Measurements from ENCODE around the gene ERBB4.

The ERBB4 gene

DNA sequence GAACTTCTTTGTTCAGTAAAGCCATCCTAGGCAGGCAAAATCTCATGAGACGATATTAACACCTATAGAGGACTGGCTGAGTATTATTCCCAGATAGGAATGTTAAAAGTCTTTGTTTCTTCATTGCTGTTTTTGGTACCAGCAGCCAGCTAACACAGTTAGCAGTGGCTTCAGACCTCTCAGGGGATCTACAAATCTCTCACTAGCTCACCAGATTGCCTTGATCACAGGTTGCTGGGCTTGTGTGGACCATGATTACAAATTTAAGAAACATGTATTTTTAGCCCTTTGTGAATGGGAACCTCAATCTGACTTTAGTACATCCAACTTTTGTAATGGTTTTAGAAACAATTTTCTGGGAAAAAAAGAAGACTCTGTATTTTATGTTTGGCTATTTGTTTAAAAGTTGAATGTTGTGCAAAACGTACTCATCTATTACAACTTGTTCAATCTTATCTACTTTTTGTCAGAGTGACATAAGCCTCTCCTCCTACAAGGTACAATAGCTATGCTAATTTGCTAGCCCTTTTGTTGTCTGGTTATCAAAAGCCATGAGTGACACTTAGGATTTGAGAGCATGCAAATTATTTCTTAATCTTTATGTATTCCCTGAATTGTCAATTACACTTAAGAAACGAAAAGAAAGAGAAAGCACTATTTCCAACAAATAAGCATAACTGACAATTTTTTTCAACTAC is 693.1 kb downstream of the ERBB4 start:
- H3K4me3 ChIP-seq (ENCODE audit: low read length): no peak overlapping the region
- no peak for DNase-seq (ENCODE audit: low read depth, low spot score)

DNA sequence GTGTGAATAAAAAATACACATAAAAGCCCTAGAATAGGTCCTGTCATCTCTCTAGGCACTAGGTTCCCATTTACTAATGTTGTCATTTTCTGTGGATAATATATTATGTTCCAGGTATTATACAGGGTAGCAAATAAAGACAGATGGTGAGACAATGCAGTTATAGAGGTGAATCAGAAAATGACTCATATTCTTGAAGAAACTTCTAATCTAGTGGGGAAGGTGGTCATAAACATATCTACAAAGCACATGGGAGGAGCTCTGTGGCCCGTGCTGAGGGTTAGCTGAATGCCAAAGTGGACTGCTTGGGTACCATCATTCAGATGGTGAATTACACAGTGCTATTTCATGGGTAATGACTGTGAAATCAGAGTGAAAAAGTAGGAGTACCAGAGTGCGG is 700.9 kb downstream of the ERBB4 start:
- H3K4me3 ChIP-seq (ENCODE audit: low read length): no peak overlapping the region
- no peak for DNase-seq (ENCODE audit: low read depth, low spot score)

DNA sequence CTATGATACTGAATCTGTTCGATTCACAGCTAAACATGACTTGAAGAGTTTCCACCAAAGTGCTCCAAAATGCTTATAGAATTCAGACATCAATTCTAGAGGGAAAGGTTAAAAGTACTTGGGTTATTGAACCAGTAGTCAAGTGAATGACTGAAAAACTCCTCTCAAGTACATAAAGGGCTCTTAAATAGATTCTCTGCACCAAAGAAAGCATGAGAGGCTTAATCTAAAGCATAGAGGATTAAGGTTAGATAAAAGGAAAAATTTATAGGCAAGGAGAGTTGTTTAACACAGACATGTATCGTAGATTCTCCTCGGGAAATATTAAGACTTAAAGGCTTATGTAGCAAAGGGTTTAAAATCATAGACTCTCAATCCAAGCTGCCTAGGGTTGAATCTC is 701.4 kb downstream of the ERBB4 start:
- no peak for DNase-seq (ENCODE audit: low read depth, low spot score)
- H3K4me3 ChIP-seq (ENCODE audit: low read length): no peak overlapping the region

DNA sequence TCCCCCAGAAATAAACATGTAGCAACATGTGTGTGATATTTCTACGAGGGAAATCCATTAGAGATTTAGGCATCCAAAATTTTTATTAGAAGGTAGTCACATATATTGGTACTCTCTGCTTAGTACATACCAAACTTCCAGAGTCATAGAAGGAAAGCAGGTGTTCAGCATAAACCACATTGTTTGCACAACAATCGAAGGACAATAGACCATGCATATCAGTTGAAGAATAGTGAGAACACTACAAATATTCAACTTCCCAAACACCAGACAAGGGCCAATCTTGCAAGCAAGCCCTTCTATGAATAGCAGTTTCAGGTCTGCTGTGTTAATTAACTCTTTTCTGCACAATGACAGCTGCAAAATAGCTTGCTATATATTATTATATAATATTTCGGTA is 702.2 kb downstream of the ERBB4 start:
- no peak overlapping the region for H3K4me3 ChIP-seq (ENCODE audit: low read length)
- DNase-seq (ENCODE audit: low read depth, low spot score): no peak

DNA sequence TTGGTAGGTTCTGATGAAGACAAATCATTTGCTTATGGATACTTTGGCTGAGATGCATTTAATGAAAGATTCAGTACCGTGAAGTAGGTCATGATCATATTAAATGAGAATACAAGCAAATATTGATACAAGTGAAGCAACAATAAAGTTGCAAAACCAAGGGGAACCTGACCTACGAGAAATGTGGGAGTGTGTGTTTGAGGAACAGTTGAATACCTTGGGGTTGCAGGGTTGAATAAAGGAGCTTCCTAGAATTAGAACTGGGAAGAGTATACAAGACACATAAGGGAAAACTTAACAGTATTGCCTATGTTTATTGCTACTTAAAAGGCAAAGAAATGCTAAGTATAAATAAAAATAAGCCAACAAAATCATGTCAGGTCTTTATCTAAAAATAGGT is 702.9 kb downstream of the ERBB4 start:
- no peak overlapping the region for H3K4me3 ChIP-seq (ENCODE audit: low read length)
- DNase-seq (ENCODE audit: low read depth, low spot score): no peak

DNA sequence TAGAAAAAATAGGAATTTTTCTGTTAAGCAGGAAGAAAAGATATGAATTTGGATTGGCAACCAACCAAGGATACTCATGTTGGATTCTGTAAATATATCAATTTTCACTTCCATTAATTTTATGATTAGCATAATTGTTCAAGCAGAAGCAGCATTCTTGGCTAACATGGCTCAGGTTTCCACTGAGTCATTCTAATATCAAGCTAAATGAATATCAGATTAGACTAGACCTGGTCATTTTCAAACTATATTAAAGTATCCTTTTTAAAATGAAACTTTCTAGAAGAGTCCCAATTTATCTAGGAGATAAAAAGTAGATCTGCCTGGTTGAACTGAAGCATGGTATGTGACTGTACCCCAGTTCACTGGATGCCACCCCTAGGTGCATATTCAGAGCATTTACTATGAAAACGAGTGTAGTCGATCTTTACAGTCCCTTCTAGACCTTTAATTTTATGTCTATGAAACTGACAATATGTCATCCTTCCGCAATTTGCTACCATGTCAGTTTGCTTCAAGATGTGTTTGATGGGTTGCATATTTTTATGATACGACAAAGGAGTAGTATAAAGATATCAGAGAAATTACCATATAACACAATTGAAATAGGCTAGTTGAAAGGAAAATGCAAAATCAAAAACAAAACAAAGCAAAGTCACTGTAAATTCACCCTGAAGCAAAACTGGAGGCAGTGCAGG is 704.9 kb downstream of the ERBB4 start:
- no peak for DNase-seq (ENCODE audit: low read depth, low spot score)
- H3K4me3 ChIP-seq (ENCODE audit: low read length): no peak overlapping the region

DNA sequence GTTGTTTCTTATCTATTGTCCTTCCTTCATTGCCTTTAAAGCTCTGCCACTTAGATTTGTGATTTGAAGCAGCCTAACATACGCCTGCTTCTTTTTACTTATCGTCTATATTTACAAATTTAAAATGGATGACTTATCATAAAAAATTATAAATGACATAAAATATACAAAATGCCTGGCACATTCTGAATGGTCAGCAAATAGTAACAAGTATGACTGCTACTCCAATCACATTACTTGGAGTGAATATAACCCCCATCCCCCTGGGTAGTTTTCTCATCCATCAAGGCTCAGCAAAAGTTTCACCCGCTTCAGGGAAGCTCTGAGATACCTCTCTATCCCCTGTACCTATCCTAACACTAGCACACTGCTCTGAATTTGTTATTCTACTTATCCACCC is 708.9 kb downstream of the ERBB4 start:
- no peak overlapping the region for H3K4me3 ChIP-seq (ENCODE audit: low read length)
- DNase-seq (ENCODE audit: low read depth, low spot score): no peak

DNA sequence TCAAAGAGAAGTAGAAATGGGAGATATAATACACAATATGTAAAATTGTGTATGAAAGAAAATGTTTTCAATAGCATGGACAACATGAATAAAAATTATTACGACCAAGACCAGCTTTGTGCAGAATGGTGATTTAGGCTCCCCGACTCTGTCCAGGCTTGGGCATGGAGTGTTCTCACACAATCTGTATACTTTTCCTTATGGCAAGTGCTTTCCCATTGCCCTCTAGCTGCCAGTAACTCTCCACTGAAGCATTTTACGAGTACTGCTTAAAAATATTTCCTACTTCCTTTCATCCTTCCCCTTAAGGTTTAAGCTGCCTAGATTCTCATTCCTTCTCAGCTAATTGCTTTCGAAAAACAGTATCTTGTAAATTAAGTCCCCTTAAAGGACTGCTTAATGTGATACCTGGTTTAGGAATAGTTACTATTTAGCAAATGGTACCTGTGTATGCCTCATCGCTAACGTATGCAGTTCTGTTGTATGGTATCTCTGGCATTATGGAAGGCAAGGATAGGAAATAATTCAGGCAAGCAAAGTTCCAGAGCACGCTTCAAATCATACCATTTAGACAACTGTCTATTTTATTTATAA is 714.6 kb downstream of the ERBB4 start:
- no peak overlapping the region for H3K4me3 ChIP-seq (ENCODE audit: low read length)
- no peak for DNase-seq (ENCODE audit: low read depth, low spot score)

DNA sequence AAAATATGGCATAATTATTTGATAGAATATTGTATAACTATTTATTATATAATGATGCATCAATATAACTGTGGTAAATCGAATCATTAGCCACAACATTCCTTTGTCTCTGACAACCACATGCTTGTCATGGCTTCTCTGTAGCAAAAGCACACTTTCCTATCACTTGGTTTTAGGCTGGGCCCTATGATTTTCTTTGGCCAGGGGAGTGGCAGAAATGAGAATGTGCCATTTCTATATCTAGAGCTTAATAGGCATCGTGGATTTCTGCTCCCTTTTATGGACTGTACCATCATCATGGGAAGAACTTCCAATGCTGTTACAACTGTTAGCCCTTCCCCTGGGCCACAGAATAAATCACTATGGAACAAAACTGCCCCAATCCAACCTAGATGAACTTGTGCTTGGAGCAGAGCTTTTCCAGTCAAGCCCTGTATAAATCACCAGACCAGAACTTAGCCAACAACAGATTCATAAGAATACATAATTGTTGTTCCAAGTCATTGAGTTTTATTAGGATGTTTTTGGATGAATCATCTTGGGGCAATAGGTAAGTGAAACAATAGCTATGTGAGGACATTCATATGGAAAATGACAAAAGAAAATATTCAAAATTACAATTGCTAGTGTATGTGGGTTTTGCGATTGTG is 715.8 kb downstream of the ERBB4 start:
- no peak for DNase-seq (ENCODE audit: low read depth, low spot score)
- H3K4me3 ChIP-seq (ENCODE audit: low read length): no peak overlapping the region

DNA sequence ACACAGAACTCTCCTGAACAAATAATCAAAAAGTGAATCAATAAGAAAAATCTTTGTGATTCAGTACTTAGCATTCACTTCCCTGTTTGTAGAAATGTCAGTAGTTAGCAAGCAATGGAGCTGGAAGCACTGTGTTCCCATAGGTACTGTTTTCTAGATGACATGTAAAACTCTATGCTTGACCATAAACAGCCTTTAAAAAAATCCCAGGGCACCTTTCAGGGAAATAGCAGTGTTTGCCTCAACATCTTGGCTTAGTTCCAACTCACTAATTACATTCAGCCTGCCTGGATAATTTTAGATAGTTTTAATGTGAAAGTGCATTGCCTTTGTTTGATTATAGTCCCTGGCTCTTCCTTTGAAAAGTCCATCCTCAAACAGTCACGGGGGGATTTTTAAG is 721.8 kb downstream of the ERBB4 start:
- DNase-seq (ENCODE audit: low read depth, low spot score): no peak

DNA sequence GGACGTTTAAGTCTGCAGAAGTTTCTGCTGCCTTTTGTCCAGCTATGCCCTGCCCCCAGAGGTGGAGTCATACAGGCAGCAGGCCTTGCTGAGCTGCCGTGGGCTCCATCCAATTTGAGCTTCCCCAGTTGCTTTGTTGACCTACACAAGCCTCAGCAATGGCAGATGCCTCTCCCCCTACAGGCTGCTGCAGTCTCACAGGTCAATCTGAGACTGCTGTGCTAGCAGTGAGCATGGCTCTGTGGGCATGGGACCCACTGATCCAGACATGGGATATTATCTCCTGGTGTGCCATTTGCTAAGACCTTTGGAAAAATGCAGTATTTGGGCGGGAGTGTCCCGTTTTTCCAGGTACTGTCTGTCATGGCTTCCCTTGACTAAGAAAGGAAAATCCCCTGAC is 726.0 kb downstream of the ERBB4 start:
- no peak for DNase-seq (ENCODE audit: low read depth, low spot score)
- no peak overlapping the region for H3K4me3 ChIP-seq (ENCODE audit: low read length)

More for the DNA sequence above, 721.8 kb downstream of the ERBB4 start:
- no peak overlapping the region for H3K4me3 ChIP-seq (ENCODE audit: low read length)

DNA sequence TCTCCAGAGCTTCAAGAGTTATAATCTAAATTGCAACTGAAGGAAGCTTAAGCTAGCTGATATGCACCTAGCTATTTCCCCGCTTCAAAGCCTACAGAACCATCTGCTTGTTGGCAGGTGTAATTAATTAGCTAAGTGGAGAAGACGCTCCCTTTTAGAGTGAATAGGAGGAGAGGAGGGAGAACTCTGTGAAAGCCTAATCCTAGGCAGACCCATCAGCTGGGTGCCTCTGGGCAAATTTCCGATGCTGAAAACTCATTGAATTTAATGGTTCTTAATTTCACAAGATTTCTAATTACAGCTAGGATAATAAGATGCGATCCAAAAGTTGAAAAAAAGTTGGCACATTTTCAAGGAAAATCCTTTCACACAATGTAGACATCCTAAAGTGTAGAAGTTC is 735.9 kb downstream of the ERBB4 start:
- no peak overlapping the region for H3K4me3 ChIP-seq (ENCODE audit: low read length)
- no peak for DNase-seq (ENCODE audit: low read depth, low spot score)

DNA sequence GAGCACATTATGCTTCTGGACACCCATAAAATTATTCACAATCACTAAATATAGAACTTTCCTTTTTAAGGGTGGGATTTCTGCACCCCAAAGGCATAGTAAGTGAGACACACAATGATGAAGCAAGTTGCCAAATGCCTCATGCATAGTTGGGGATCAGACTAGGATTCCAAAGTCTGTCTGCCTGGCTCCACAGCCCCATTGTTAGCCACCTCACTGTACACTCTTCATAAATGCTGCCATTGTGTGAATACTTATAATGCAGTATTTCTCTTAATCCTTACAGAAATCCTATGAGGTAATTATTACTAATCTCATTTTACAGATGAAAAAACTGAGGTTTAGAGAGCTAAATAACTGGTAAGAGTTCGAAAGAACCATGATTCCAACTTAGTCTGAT is 738.6 kb downstream of the ERBB4 start:
- no peak for DNase-seq (ENCODE audit: low read depth, low spot score)
- H3K4me3 ChIP-seq (ENCODE audit: low read length): no peak overlapping the region

DNA sequence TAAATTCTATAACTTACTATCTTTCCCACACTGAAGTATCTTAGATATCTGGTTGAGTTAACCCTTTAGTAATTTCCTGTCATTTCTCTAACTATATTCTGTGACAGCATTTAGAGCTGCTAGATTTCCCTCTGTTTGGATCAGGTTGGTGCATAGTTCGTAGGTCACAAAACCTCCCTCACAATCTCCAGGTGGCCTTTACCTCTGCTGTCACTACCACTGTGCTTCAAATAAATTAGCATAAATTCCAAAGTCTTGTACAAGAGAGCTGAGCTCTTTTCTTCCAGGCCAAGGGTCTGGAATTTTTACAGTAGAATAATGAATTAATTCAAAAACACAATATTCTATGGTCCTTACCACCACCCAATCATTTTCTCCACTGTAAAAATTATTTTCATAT is 739.7 kb downstream of the ERBB4 start:
- no peak overlapping the region for H3K4me3 ChIP-seq (ENCODE audit: low read length)
- no peak for DNase-seq (ENCODE audit: low read depth, low spot score)

DNA sequence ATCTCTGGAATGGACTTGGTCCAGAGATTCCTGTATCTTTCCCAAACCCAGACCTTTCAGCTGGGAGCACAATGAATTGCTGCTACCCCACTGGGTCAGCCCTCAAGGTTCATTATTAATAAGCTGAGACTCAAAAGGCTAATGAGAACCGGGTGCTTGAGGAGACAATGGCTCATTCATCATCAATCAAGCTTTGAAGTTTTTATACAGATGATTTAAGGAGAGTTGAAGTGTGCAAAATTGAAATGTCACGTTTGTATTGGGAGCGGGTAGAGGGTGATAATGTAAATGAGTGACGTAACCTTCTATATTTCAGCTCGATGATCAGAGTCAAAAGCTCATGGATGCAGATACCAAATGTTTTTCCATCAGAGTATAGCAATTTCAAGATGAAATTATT is 744.9 kb downstream of the ERBB4 start:
- no peak overlapping the region for H3K4me3 ChIP-seq (ENCODE audit: low read length)
- DNase-seq (ENCODE audit: low read depth, low spot score): no peak

DNA sequence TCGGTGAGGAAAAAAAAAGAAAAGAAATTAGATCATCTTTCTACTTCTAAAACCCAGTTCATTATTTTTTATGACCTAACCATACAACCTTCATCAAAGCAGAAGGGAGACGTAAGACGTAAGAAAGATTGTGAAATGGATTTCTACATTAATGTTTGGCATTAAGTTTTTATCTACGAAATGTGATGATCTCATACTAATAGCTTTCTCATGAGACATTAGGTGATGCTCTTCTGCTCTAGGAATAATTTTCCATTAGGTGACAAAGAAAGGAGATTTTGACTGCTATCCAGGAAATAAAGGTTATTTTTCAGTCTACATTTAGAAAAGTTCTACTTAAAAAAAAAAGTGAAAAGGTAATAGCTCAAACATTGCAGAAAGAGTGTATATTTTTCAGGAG is 748.6 kb downstream of the ERBB4 start:
- no peak overlapping the region for H3K4me3 ChIP-seq (ENCODE audit: low read length)
- DNase-seq (ENCODE audit: low read depth, low spot score): no peak

DNA sequence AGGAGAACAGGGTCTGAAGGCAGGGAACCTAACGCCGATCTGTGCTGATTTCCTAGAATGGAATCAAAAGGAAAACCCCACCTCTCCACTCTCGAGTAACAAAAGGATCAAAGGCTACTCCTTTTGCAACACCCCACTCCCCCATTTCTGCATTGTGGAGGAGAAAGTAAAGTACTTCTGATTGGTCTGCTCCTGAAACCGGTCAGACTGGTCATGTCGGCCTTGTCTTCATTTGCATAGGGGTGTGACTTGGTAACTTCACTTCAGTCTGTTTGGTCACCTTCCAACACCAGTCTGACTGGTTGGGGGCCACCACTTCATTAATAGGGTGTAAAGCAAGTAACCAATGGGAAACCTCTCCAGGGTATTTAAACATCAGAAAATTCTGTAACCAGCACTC is 771.9 kb downstream of the ERBB4 start:
- no peak for DNase-seq (ENCODE audit: low read depth, low spot score)
- no peak overlapping the region for H3K4me3 ChIP-seq (ENCODE audit: low read length)

DNA sequence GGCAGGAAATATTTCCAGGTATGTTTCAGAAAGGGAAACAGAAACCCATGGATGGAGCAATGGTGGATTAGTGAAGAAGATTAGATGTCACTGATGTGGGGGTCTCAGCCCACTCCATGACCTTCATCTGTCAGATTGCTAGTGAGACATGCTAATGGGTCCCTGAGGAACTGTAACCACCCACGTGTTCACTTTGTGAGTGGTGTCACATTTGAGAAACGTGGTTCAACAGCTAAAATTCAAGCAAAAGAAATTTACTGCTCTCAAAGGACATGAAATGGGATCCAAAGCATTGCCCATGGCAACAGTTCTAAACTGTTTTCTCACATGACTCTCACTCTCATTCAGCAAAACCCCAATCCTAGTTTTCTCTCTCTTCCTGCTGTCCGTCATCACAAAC is 776.1 kb downstream of the ERBB4 start:
- DNase-seq (ENCODE audit: low read depth, low spot score): no peak
- H3K4me3 ChIP-seq (ENCODE audit: low read length): no peak overlapping the region

DNA sequence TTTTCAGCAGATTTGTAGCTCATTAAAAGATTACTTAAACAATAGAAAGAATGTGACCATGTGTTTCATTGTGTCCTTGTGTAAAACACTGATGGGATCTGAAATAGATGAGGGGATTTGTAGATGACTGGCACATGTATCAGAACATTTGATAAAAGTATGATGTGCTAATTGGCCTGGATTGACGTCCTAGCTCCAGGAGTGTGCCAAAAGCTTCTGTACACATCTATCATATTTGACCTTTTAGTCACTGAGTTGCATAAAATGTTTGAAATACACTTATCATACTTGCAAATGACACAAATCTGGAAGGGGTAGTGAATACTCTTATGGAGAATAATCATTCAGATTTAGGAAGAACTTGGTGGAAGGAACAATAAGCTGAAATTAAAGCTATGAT is 778.5 kb downstream of the ERBB4 start:
- H3K4me3 ChIP-seq (ENCODE audit: low read length): no peak overlapping the region
- DNase-seq (ENCODE audit: low read depth, low spot score): no peak

DNA sequence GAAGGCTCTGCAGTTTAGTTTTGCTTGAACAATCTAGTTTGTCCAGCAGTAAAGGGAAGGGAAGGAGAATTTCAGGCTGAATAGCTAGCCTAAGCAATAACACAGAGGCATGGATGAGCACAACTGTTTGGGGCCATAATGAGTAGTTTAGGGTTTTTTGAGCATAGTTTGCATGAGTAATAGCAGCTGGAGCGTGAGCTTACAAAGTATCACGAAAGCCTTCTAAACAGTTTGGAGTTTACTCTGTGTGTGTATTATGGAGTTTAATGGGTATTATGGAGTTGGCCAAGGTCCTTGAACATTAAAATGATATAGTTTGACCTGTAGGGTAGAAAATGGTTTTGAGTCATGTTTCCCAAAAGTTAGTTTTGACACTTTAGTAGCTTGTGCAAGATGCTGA is 782.3 kb downstream of the ERBB4 start:
- no peak for DNase-seq (ENCODE audit: low read depth, low spot score)
- H3K4me3 ChIP-seq (ENCODE audit: low read length): no peak overlapping the region

Data from Jurkat, Clone E6-1 (cell line).